HepG2 (cell line): Measurements from ENCODE around the gene E2F1. TPM values are rescaled to one million over a fixed set of nuclear protein-coding genes. Genes with fewer than 3 reads are reported as not detected.

Experiments used
- CCAR2 ChIP-seq: fragments of 200-400 bp; formaldehyde crosslinking; optimal IDR thresholded peaks from 2 replicates; pipeline ENCODE3; 2018; ENCODE audit warnings: low read depth, mild to moderate bottlenecking, low read length, moderate library complexity
- HOXA9 ChIP-seq: sonication (generic); formaldehyde crosslinking; IDR thresholded peaks from 2 replicates; pipeline ENCODE4 v1.8.1; 2022; ENCODE audit warnings: missing genetic modification reagents, mild to moderate bottlenecking, moderate library complexity, borderline replicate concordance
- MTA1 ChIP-seq: sonication (generic); formaldehyde crosslinking; IDR thresholded peaks from 2 replicates; pipeline ENCODE4 v1.4.0; 2020; ENCODE audit warnings: missing genetic modification reagents, mild to moderate bottlenecking, borderline replicate concordance
- NFE2L1 ChIP-seq: sonication (generic); formaldehyde crosslinking; IDR thresholded peaks from 2 replicates; pipeline ENCODE4 v1.4.0; 2020; ENCODE audit warnings: missing genetic modification reagents, mild to moderate bottlenecking, borderline replicate concordance
- SALL1 ChIP-seq: sonication (generic); formaldehyde crosslinking; IDR thresholded peaks from 2 replicates; pipeline ENCODE4 v1.8.0; 2022; ENCODE audit warnings: mild to moderate bottlenecking, missing genetic modification reagents
- SMC3 ChIP-seq: IDR thresholded peaks from 2 replicates; pipeline ENCODE4 v1.6.1; 2011; ENCODE audit warnings: low read length, improper control_type of control experiment
- STAG1 ChIP-seq: sonication (generic); formaldehyde crosslinking; IDR thresholded peaks from 2 replicates; pipeline ENCODE4 v1.4.0; 2020; ENCODE audit warnings: missing genetic modification reagents
- TEAD2 ChIP-seq: sonication (generic); formaldehyde crosslinking; IDR thresholded peaks from 2 replicates; pipeline ENCODE4 v1.9.0; 2021; ENCODE audit warnings: missing genetic modification reagents
- XRCC5 ChIP-seq: fragments of 200-400 bp; formaldehyde crosslinking; optimal IDR thresholded peaks from 2 replicates; pipeline ENCODE3; 2017; ENCODE audit warnings: mild to moderate bottlenecking, low read length
- ZNF354B ChIP-seq: sonication (generic); formaldehyde crosslinking; IDR thresholded peaks from 2 replicates; pipeline ENCODE4 v1.8.0; 2022; ENCODE audit warnings: mild to moderate bottlenecking, missing genetic modification reagents
- ZNF567 ChIP-seq: sonication (generic); formaldehyde crosslinking; IDR thresholded peaks from 2 replicates; pipeline ENCODE4 v1.8.1; 2023; ENCODE audit warnings: mild to moderate bottlenecking, missing genetic modification reagents, borderline replicate concordance
- ZNF619 ChIP-seq: sonication (generic); formaldehyde crosslinking; IDR thresholded peaks from 2 replicates; pipeline ENCODE4 v1.4.0; 2020; ENCODE audit warnings: mild to moderate bottlenecking, missing genetic modification reagents
- ZNF7 ChIP-seq: IDR thresholded peaks from 2 replicates; pipeline ENCODE4 v1.6.1; 2016; ENCODE audit warnings: missing biosample characterization, missing genetic modification reagents
- ZNF746 ChIP-seq: sonication (generic); formaldehyde crosslinking; IDR thresholded peaks from 2 replicates; pipeline ENCODE4 v1.8.0; 2022; ENCODE audit warnings: mild to moderate bottlenecking, missing genetic modification reagents
- ZNF766 ChIP-seq: sonication (generic); formaldehyde crosslinking; IDR thresholded peaks from 2 replicates; pipeline ENCODE4 v1.5.0; 2020; ENCODE audit warnings: missing genetic modification reagents, borderline replicate concordance
- polyA plus RNA-seq, 8 experiments: library from polyadenylated mRNA; depleted of rRNA in 3 of 8; stranded (reverse) in 7 of 8; unstranded in 1 of 8; fragments of >200 nt; fragmentation: Illumina TruSeq in 4 of 8; extraction: Trizol in 4 of 8; gene quantifications; 2 replicates each; pipeline versions ENCODE4 v1.2.1 to v1.2.3, GENCODE V29; 2011 to 2016; ENCODE audit warnings: low read depth in 4 of 8, missing spikeins in 1 of 8, mixed read lengths in 1 of 8; ENCODE audit not compliant: insufficient read depth in 1 of 8
- total RNA-seq, 5 experiments: library from RNA; depleted of rRNA; stranded (reverse); fragments of >200 nt; fragmentation: Illumina TruSeq; extraction: Trizol; gene quantifications; 2 replicates each; pipeline ENCODE4 v1.2.3, GENCODE V29; 2016; ENCODE audit warnings: low read depth in 1 of 5
- TF ChIP-seq, protein P1 (sequence below): sonication (generic); formaldehyde crosslinking; IDR thresholded peaks from 2 replicates; pipeline ENCODE4 v1.4.0; 2020; ENCODE audit warnings: mild to moderate bottlenecking, missing genetic modification reagents
- TF ChIP-seq, protein P2 (sequence below): sonication (generic); formaldehyde crosslinking; IDR thresholded peaks from 2 replicates; pipeline ENCODE4 v1.5.0; 2020; ENCODE audit warnings: missing genetic modification reagents, mild to moderate bottlenecking, borderline replicate concordance
- TF ChIP-seq, protein P3 (sequence below): sonication (generic); formaldehyde crosslinking; IDR thresholded peaks from 2 replicates; pipeline ENCODE4 v1.5.0; 2020; ENCODE audit warnings: missing genetic modification reagents
- TF ChIP-seq, protein P4 (sequence below): sonication (generic); formaldehyde crosslinking; IDR thresholded peaks from one replicate; pipeline ENCODE4 v1.5.1; 2020; ENCODE audit warnings: mild to moderate bottlenecking, missing genetic modification reagents; ENCODE audit errors: not compliant biosample characterization

E2F1 gene
- total and polyA plus RNA-seq, 2 of the 13 experiments (the other 11 are each of a cell fraction or from before 2014, with no cell fraction given) = 25.5 to 39.4 TPM

DNA sequence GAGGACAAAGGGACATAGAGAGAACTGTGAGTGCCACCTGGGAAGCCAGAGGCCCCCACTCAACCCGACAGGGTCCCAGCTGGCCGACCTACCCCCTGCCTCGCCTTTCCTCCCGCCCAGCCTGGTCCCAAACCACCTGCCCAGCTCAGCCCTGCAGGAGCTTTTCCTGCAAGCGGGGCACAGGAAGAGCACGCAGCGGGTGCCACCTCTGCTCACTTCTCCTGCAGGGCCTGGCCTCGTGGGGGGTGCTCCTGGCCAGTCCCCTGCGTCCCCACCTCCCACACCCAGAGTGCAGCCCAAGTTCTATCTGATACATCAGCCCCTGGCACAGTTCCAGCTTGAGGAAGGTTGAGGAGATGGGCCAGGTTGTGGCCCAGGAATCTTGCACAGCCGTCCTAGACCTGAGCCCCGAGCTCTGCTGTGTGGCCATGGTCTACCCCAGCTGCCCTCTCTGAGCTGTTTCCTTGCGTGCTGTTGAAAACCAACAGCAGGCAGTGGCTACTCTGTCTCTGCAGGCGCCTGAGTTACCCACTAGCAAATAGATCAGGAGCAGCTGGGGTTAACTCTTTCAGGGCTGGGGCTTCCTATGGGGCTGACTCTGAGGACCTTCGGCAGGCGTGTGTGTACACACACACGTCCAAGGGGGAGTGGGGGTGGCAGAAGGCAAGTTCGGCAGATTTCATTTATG lies 13.6 kb downstream of the E2F1 start (continued):
- TF ChIP-seq NFE2L1 (no peak), TEAD2 (CRISPR knock-in tag) (no peak), ZNF567 (CRISPR knock-in tag) (no peak; the same call in 1 of the 2 replicates), HOXA9 (0 out of 2 replicates have a peak, but pooled peaks have one; percentile 48), CCAR2 (no peak), ZNF746 (CRISPR knock-in tag) (0 out of 2 replicates have a peak, but pooled peaks have one; percentile 21), ZNF766 (CRISPR knock-in tag) (0 out of 2 replicates have a peak, but pooled peaks have one; percentile 3), SALL1 (CRISPR knock-in tag) (no peak), XRCC5 (peak; percentile 5), ZNF354B (CRISPR knock-in tag) (no peak), MTA1 (no peak; the same call in none of the 2 replicates), ZNF7 (no peak), ZNF619 (CRISPR knock-in tag) (no peak), SMC3 (no peak), STAG1 (CRISPR knock-in tag) (no peak; the same call in 1 of the 2 replicates)
- TF ChIP-seq, protein P1, sequence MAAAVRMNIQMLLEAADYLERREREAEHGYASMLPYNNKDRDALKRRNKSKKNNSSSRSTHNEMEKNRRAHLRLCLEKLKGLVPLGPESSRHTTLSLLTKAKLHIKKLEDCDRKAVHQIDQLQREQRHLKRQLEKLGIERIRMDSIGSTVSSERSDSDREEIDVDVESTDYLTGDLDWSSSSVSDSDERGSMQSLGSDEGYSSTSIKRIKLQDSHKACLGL (CRISPR knock-in tag) = 0 out of 2 replicates have a peak, but pooled peaks have one; percentile 51
- TF ChIP-seq, protein P2, sequence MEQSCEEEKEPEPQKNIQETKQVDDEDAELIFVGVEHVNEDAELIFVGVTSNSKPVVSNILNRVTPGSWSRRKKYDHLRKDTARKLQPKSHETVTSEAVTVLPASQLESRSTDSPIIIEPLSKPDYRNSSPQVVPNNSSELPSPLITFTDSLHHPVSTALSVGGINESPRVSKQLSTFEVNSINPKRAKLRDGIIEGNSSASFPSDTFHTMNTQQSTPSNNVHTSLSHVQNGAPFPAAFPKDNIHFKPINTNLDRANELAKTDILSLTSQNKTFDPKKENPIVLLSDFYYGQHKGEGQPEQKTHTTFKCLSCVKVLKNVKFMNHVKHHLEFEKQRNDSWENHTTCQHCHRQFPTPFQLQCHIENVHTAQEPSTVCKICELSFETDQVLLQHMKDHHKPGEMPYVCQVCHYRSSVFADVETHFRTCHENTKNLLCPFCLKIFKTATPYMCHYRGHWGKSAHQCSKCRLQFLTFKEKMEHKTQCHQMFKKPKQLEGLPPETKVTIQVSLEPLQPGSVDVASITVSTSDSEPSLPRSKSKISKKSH (CRISPR knock-in tag) = peak; percentile 73; the same call in 1 of the 2 replicates
- TF ChIP-seq, protein P3, sequence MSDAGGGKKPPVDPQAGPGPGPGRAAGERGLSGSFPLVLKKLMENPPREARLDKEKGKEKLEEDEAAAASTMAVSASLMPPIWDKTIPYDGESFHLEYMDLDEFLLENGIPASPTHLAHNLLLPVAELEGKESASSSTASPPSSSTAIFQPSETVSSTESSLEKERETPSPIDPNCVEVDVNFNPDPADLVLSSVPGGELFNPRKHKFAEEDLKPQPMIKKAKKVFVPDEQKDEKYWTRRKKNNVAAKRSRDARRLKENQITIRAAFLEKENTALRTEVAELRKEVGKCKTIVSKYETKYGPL (CRISPR knock-in tag) = no peak
- TF ChIP-seq, protein P4, sequence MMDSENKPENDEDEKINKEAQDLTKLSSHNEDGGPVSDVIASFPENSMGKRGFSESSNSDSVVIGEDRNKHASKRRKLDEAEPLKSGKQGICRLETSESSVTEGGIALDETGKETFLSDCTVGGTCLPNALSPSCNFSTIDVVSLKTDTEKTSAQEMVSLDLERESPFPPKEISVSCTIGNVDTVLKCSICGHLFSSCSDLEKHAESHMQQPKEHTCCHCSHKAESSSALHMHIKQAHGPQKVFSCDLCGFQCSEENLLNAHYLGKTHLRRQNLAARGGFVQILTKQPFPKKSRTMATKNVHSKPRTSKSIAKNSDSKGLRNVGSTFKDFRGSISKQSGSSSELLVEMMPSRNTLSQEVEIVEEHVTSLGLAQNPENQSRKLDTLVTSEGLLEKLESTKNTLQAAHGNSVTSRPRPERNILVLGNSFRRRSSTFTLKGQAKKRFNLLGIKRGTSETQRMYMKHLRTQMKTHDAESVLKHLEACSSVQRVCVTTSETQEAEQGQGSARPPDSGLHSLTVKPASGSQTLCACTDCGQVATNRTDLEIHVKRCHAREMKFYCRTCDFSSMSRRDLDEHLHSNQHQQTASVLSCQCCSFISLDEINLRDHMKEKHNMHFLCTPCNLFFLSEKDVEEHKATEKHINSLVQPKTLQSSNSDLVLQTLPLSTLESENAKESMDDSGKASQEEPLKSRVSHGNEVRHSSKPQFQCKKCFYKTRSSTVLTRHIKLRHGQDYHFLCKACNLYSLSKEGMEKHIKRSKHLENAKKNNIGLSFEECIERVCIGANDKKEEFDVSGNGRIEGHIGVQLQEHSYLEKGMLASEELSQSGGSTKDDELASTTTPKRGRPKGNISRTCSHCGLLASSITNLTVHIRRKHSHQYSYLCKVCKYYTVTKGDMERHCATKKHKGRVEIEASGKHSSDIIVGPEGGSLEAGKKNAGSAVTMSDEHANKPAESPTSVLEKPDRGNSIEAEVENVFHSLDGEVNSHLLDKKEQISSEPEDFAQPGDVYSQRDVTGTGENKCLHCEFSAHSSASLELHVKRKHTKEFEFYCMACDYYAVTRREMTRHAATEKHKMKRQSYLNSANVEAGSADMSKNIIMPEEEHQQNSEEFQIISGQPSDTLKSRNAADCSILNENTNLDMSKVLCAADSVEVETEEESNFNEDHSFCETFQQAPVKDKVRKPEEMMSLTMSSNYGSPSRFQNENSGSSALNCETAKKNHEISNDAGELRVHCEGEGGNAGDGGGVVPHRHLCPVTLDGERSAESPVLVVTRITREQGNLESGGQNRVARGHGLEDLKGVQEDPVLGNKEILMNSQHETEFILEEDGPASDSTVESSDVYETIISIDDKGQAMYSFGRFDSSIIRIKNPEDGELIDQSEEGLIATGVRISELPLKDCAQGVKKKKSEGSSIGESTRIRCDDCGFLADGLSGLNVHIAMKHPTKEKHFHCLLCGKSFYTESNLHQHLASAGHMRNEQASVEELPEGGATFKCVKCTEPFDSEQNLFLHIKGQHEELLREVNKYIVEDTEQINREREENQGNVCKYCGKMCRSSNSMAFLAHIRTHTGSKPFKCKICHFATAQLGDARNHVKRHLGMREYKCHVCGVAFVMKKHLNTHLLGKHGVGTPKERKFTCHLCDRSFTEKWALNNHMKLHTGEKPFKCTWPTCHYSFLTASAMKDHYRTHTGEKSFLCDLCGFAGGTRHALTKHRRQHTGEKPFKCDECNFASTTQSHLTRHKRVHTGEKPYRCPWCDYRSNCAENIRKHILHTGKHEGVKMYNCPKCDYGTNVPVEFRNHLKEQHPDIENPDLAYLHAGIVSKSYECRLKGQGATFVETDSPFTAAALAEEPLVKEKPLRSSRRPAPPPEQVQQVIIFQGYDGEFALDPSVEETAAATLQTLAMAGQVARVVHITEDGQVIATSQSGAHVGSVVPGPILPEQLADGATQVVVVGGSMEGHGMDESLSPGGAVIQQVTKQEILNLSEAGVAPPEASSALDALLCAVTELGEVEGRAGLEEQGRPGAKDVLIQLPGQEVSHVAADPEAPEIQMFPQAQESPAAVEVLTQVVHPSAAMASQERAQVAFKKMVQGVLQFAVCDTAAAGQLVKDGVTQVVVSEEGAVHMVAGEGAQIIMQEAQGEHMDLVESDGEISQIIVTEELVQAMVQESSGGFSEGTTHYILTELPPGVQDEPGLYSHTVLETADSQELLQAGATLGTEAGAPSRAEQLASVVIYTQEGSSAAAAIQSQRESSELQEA (CRISPR knock-in tag) = peak; percentile 50
